ENCODE results near the gene CHST3. TPM values are rescaled to one million over a fixed set of nuclear protein-coding genes. Genes with fewer than 3 reads are reported as not detected.

Gene CHST3, protein sequence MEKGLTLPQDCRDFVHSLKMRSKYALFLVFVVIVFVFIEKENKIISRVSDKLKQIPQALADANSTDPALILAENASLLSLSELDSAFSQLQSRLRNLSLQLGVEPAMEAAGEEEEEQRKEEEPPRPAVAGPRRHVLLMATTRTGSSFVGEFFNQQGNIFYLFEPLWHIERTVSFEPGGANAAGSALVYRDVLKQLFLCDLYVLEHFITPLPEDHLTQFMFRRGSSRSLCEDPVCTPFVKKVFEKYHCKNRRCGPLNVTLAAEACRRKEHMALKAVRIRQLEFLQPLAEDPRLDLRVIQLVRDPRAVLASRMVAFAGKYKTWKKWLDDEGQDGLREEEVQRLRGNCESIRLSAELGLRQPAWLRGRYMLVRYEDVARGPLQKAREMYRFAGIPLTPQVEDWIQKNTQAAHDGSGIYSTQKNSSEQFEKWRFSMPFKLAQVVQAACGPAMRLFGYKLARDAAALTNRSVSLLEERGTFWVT
- total RNA-seq: 52.9 and 55.5 TPM in 2 replicates

DNA sequence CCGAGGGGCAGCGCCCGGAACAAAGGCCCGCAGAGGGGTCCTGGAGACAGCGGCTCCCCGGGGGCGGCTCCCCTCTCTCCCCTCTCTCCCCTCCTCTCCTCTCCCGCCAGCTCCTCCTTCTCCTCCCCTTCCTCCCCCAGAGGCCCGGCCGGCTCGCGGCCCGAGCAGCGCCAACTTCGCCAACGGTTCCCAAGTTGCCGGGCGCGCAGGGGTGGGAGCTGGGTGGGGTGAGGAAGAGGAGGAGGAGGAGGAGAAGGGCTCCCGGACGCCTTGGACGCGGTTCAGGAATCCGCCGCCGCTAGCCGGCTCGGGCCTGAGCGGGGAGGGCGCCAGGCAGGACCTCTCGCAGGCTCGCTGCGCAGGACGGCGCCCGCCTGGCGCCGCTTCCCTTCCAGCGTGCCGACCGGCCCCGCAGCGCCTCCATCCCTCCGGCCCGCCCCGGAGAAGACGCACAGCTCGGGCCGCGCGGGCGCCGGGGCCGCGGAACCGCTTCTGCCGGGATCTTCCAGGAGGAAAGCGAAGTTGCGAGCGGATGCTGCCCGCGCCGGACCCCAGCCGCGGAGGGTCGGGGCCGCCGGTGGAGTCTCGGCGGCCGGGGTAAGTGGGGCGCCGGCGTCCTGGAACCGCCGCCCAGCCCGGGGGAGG, at the start of gene CHST3:
TSS of gene CHST3 (plus strand) at position 298 of the 645 bp plus-strand sequence. CDS start 41,448 bp downstream, outside the sequence.

Other genes with a start within 250 kb of the CHST3 start
- 1.1 and 1.2 TPM in 2 replicates for gene C10orf105, start 244.6 kb upstream of the CHST3 start, total RNA-seq
- 52.4 and 52.9 TPM in 2 replicates for gene VSIR, start 190.9 kb upstream of the CHST3 start, total RNA-seq
- gene PSAP, start 113.1 kb upstream of the CHST3 start, total RNA-seq: 758 and 826 TPM in 2 replicates
- 0.16 and 0.24 TPM in 2 replicates for gene SPOCK2, start 124.2 kb downstream of the CHST3 start, total RNA-seq